PFSK-1 (cell line): Measurements from ENCODE around the gene HCN2.

Source experiments
- POLR2AphosphoS5 ChIP-seq: IDR thresholded peaks from 2 replicates; pipeline ENCODE4 v1.6.1; 2012; ENCODE audit warnings: low read depth, mild to moderate bottlenecking, control low read depth, low read length, moderate library complexity
- TAF1 ChIP-seq: IDR thresholded peaks from 2 replicates; pipeline ENCODE4 v1.6.1; 2012; ENCODE audit warnings: low read length, control low read depth, borderline replicate concordance; ENCODE audit not compliant: insufficient read depth
- TF ChIP-seq, protein P1 (sequence below), 2 experiments: IDR thresholded peaks; 2 replicates each; pipeline versions ENCODE4 v1.6.1 to v1.8.0; 2011 to 2012; ENCODE audit warnings: low read depth in 2 of 2, low read length in 2 of 2, control low read depth in 1 of 2, inconsistent platforms in 1 of 2, mild to moderate bottlenecking in 1 of 2, moderate library complexity in 1 of 2; ENCODE audit not compliant: insufficient read depth in 1 of 2

DNA sequence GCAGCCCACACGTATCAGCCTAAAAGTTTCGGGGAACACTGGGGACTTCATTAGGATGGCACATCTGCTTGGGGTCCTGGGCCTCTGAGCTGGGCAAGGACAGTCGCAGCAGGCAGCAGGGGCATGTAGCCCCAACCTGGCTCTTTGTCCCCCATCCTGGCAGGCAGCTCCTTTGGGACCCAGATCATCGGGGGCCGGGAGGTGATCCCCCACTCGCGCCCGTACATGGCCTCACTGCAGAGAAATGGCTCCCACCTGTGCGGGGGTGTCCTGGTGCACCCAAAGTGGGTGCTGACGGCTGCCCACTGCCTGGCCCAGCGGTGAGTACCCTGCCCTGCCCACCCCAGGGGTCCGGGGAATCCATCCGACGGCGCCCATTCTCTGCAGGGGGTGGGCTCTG, 42.6 kb upstream of the HCN2 start:
- TF ChIP-seq, protein P1, sequence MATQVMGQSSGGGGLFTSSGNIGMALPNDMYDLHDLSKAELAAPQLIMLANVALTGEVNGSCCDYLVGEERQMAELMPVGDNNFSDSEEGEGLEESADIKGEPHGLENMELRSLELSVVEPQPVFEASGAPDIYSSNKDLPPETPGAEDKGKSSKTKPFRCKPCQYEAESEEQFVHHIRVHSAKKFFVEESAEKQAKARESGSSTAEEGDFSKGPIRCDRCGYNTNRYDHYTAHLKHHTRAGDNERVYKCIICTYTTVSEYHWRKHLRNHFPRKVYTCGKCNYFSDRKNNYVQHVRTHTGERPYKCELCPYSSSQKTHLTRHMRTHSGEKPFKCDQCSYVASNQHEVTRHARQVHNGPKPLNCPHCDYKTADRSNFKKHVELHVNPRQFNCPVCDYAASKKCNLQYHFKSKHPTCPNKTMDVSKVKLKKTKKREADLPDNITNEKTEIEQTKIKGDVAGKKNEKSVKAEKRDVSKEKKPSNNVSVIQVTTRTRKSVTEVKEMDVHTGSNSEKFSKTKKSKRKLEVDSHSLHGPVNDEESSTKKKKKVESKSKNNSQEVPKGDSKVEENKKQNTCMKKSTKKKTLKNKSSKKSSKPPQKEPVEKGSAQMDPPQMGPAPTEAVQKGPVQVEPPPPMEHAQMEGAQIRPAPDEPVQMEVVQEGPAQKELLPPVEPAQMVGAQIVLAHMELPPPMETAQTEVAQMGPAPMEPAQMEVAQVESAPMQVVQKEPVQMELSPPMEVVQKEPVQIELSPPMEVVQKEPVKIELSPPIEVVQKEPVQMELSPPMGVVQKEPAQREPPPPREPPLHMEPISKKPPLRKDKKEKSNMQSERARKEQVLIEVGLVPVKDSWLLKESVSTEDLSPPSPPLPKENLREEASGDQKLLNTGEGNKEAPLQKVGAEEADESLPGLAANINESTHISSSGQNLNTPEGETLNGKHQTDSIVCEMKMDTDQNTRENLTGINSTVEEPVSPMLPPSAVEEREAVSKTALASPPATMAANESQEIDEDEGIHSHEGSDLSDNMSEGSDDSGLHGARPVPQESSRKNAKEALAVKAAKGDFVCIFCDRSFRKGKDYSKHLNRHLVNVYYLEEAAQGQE (IDR thresholded peaks at IDR 0.05; ENCODE audit: insufficient read depth in 1 of 2, low read depth in 2 of 2, low read length in 2 of 2), result no peak
- TF ChIP-seq POLR2AphosphoS5 (no peak), TAF1 (no peak)
